ENCODE results near the gene BMPER.

Gene BMPER

GRCh38 chr7:33937871-33938270 lies 32.5 kb downstream of the BMPER start:
- no peak for DNase-seq (ENCODE audit: low spot score)
- in situ Hi-C loops (cut with MboI; ENCODE audit: low sequenced_read_pairs, unreplicated experiment) = loop anchor here (25.0 kb wide), 1 partner anchor 751 kb away; no protein-coding TSS in a partner anchor
- TF ChIP-seq CTCF (IDR thresholded peaks at IDR 0.05; ENCODE audit: borderline replicate concordance, control extremely low read depth, extremely low read depth, insufficient read depth, missing control alignments) = no peak

GRCh38 chr7:33939121-33939520 lies 33.8 kb downstream of the BMPER start:
- DNase-seq (ENCODE audit: low spot score) = no peak
- TF ChIP-seq CTCF (IDR thresholded peaks at IDR 0.05; ENCODE audit: borderline replicate concordance, control extremely low read depth, extremely low read depth, insufficient read depth, missing control alignments) = no peak
- in situ Hi-C loops (cut with MboI; ENCODE audit: low sequenced_read_pairs, unreplicated experiment) = loop anchor here (25.0 kb wide), 1 partner anchor 752 kb away; no protein-coding TSS in a partner anchor

- no peak for DNase-seq (ENCODE audit: low spot score)
- no peak for TF ChIP-seq CTCF (IDR thresholded peaks at IDR 0.05; ENCODE audit: borderline replicate concordance, control extremely low read depth, extremely low read depth, insufficient read depth, missing control alignments)
- in situ Hi-C loops (cut with MboI; ENCODE audit: low sequenced_read_pairs, unreplicated experiment) = loop anchor here (25.0 kb wide), 1 partner anchor 753 kb away; no protein-coding TSS in a partner anchor
These were observed 35.2 kb downstream of the BMPER start for GRCh38 chr7:33940503-33940902.

GRCh38 chr7:33941418-33941817 lies 36.1 kb downstream of the BMPER start:
- in situ Hi-C loops (cut with MboI; ENCODE audit: low sequenced_read_pairs, unreplicated experiment) = loop anchor here (25.0 kb wide), 1 partner anchor 754 kb away; no protein-coding TSS in a partner anchor
- DNase-seq (ENCODE audit: low spot score) = no peak
- TF ChIP-seq CTCF (IDR thresholded peaks at IDR 0.05; ENCODE audit: borderline replicate concordance, control extremely low read depth, extremely low read depth, insufficient read depth, missing control alignments) = no peak

- in situ Hi-C loops (cut with MboI; ENCODE audit: low sequenced_read_pairs, unreplicated experiment) = loop anchor here (25.0 kb wide), 1 partner anchor 759 kb away; no protein-coding TSS in a partner anchor
- TF ChIP-seq CTCF (IDR thresholded peaks at IDR 0.05; ENCODE audit: borderline replicate concordance, control extremely low read depth, extremely low read depth, insufficient read depth, missing control alignments) = no peak
- DNase-seq (ENCODE audit: low spot score) = no peak
These were observed 40.9 kb downstream of the BMPER start for GRCh38 chr7:33946094-33946699.

- in situ Hi-C loops (cut with MboI; ENCODE audit: low sequenced_read_pairs, unreplicated experiment) = no loop called here
- TF ChIP-seq CTCF (IDR thresholded peaks at IDR 0.05; ENCODE audit: borderline replicate concordance, control extremely low read depth, extremely low read depth, insufficient read depth, missing control alignments) = no peak
- DNase-seq (ENCODE audit: low spot score) = no peak
These were observed 44.8 kb downstream of the BMPER start for GRCh38 chr7:33950047-33950714.

Measured in GM13976 (cell line).